ENCODE measurements around the gene ABHD17A.
A peak's percentile ranks its signal among the peaks of the same experiment; 100 is the strongest.

ABHD17A gene

DNA sequence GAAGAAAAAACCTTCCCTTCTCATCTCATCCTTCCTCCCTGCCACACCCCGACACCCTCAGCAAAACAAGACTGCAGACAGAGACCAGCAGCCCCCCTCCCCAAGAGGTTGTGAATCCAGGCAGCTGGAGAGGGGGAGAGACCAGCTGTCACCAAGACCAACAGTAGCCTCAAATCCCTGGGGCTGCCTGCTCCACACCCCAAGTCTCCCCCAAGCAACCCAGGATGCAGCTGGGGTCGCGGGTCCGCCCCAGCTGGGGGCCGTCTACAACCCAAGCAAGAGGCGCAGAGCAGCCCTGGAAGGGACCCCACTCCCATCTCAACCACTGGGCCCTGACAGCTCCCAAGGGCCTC, 29.0 kb downstream of the ABHD17A start:
- H3K9ac ChIP-seq (ENCODE audit: low read depth, low read length): no peak overlapping the region

DNA sequence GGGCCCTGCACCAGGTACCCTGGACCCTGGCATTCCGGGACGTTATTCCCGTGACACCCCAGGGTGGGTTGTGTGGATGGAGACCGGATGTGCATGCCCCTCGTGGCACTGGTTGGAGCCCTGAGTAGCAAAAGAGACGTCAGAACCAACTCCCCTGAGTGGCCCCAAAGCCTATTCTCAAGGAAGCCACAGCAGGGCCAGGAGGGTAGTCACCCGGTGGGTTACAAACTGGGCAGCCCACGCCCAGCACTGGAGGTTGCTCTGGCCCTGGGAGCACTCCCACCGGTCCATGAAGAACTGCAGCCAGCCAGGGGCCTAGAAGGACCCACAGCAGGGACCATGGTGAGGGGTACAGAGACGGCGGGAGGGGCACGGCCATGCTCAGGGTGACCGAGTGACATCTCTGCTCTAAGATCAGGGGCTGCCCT, 29.5 kb downstream of the ABHD17A start:
- peak overlapping the region; percentile 71 for H3K27ac ChIP-seq (ENCODE audit: low read depth, low read length)
- peaks cover 46% of the 10 kb centered on the region for H3K4me1 ChIP-seq (ENCODE audit: control insufficient read depth, insufficient read depth, low read length)
- H3K9me3 ChIP-seq (ENCODE audit: control insufficient read depth, insufficient read depth, low read length): no peaks in the 10 kb centered on the region
- H3K9ac ChIP-seq (ENCODE audit: low read depth, low read length): no peak overlapping the region
- H3K27me3 ChIP-seq (ENCODE audit: control insufficient read depth, insufficient read depth, low read length): peaks cover under 1% of the 10 kb centered on the region; the same call in 1 of the 2 replicates
- 0 out of 2 replicates have a peak overlapping the region, but pooled peaks have one; percentile 3 for H3K4me3 ChIP-seq (ENCODE audit: low read depth, low read length)
- H3K36me3 ChIP-seq (ENCODE audit: control insufficient read depth, insufficient read depth, low read length): no peaks in the 10 kb centered on the region

More for the DNA sequence above, 29.0 kb downstream of the ABHD17A start:
- H3K4me1 ChIP-seq (ENCODE audit: control insufficient read depth, insufficient read depth, low read length): peaks cover 51% of the 10 kb centered on the region
- peaks cover 6% of the 10 kb centered on the region for H3K27me3 ChIP-seq (ENCODE audit: control insufficient read depth, insufficient read depth, low read length)
- no peaks in the 10 kb centered on the region for H3K9me3 ChIP-seq (ENCODE audit: control insufficient read depth, insufficient read depth, low read length)
- peak overlapping the region; percentile 37 for H3K4me3 ChIP-seq (ENCODE audit: low read depth, low read length)
- H3K27ac ChIP-seq (ENCODE audit: low read depth, low read length): no peak overlapping the region
- H3K36me3 ChIP-seq (ENCODE audit: control insufficient read depth, insufficient read depth, low read length): no peaks in the 10 kb centered on the region

DNA sequence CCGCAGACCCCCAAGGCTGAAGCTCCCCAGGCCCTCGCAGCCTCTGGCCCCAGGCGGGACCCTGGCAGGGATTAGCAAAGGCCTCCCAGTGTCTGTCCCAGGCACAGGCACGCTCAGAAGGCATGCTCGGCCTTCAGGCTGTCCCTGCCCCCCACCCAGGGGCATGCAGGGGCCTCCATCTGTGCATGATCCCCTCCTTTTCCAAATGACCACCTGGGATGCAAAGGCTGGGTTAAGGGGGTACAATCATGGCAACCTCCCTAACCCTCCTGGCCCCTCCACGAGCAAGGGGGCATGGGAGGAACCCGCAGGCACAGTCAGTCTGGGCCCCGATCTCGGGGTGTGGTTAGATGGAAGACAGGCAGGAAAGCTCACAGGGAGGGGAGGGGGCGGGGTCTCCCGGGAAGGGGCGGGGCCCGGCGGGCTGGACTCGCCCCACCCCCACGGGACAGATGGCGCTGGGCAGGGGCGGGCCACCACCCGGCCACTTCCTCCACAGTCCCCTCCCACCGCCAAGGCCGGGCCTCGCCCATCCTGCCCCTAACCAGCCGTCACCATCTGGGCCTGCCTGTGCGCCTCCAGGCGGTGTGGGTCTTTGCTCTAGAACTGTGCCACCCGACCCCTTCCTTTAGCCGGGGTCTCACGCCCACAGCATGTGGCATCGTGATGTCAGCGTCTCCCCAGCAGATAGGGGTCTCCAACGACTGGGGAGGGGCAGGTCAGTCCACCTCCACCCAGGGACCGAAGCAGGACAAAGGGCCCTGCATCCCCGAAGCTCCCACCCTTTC, 30.1 kb downstream of the ABHD17A start:
- peak overlapping the region; percentile 12; the same call in 1 of the 2 replicates for H3K4me3 ChIP-seq (ENCODE audit: low read depth, low read length)
- peaks cover 40% of the 10 kb centered on the region for H3K4me1 ChIP-seq (ENCODE audit: control insufficient read depth, insufficient read depth, low read length)
- no peaks in the 10 kb centered on the region for H3K9me3 ChIP-seq (ENCODE audit: control insufficient read depth, insufficient read depth, low read length)
- no peaks in the 10 kb centered on the region for H3K27me3 ChIP-seq (ENCODE audit: control insufficient read depth, insufficient read depth, low read length)
- H3K27ac ChIP-seq (ENCODE audit: low read depth, low read length): peak overlapping the region; percentile 79
- H3K9ac ChIP-seq (ENCODE audit: low read depth, low read length): no peak overlapping the region
- no peaks in the 10 kb centered on the region for H3K36me3 ChIP-seq (ENCODE audit: control insufficient read depth, insufficient read depth, low read length)

DNA sequence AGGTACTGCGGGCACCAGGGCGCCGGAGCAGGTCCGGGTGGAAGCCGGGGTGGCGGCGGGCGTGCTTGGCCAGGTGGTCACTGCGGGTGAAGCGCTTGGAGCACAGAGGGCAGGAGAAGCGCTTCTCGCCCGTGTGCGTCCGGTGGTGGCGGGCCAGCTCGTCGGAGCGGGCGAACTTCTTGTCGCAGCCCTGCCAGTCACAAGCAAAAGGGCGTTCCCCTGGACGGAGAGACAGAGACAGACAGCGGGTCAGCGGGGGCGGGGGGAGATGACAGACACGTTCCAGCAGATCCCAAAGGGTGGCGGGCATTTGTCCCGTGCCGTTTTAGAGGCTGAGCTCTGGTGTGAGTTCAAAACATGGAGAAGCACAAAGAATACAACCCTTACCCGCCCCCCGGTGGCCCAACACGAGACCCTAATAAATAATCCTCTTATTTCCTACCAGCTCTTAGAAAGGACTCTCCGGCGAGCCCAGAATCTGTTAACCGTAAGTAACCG, 30.7 kb downstream of the ABHD17A start:
- Histone ChIP-seq H3K27ac (ENCODE audit: low read depth, low read length) (peak overlapping the region; percentile 79), H3K4me3 (ENCODE audit: low read depth, low read length) (peak overlapping the region; percentile 12; the same call in 1 of the 2 replicates), H3K36me3 (ENCODE audit: control insufficient read depth, insufficient read depth, low read length) (no peaks in the 10 kb centered on the region), H3K9ac (ENCODE audit: low read depth, low read length) (no peak overlapping the region; the same call in 1 of the 2 replicates), H3K9me3 (ENCODE audit: control insufficient read depth, insufficient read depth, low read length) (no peaks in the 10 kb centered on the region), H3K27me3 (ENCODE audit: control insufficient read depth, insufficient read depth, low read length) (no peaks in the 10 kb centered on the region), H3K4me1 (ENCODE audit: control insufficient read depth, insufficient read depth, low read length) (peaks cover 38% of the 10 kb centered on the region)

DNA sequence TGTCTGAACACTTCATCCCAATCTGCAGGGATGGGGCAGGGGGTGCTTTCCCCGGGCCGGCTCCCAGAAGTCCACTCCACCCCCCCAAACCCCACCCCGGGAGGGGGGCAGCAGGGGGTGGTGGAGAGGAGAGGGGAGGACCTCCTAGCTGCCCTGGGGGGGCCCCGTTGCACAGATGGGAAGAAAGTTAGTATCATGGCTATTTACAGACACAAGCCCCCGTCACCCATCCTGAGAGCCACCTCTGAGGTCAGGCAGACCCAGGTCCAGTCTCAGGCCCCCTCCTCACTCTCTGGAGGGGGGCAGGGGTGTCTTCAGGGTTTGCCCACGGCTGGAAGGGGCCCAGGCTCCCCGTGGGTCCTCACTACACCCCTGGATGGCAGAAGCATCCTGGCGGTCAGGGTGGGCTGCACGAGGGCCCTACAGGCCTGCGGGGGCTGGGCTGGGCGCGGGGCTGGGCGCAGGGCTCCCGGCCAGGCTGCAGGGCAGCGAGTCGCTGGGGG, 31.2 kb downstream of the ABHD17A start:
- no peak overlapping the region for H3K4me3 ChIP-seq (ENCODE audit: low read depth, low read length)
- no peak overlapping the region for H3K9ac ChIP-seq (ENCODE audit: low read depth, low read length)
- no peaks in the 10 kb centered on the region for H3K27me3 ChIP-seq (ENCODE audit: control insufficient read depth, insufficient read depth, low read length)
- H3K9me3 ChIP-seq (ENCODE audit: control insufficient read depth, insufficient read depth, low read length): no peaks in the 10 kb centered on the region
- H3K4me1 ChIP-seq (ENCODE audit: control insufficient read depth, insufficient read depth, low read length): peaks cover 36% of the 10 kb centered on the region
- no peaks in the 10 kb centered on the region for H3K36me3 ChIP-seq (ENCODE audit: control insufficient read depth, insufficient read depth, low read length)
- H3K27ac ChIP-seq (ENCODE audit: low read depth, low read length): peak overlapping the region; percentile 79

DNA sequence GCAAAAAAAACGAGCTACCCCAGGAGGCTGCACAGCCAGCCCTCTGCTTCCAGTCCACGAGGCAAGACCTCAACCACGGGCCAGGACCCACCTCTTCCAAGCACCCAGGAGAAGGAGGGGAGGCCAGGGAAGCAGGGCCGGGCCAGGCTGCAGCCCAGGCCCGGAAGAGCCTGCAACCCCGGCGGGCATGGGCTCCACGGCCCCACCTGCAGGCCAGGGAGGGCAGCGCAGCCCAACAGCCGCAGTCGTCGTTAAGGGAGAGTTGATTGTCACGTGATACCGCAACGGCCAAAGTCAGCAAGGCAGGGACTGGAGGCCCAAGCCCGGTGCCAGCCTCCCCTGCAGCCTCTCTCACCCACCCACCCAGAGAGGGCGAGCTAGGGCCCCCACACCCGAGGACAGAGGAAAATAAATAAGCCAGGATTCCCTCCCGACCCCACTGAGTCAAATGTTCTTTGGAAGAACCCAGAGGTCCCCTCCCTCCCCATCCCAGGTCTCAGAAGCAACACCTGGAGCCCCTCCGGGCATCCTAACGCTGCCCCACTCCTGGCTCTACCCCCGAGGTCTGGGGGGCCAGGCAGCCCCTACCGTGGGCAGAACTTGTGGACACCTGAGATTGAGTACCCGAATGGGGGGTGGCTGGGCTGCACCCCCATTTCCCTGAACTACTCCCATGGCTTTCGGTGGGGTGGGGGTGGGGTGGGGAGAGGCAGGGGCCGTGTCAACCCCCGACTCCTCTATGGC, 31.8 kb downstream of the ABHD17A start:
- Histone ChIP-seq H3K27ac (ENCODE audit: low read depth, low read length) (no peak overlapping the region), H3K36me3 (ENCODE audit: control insufficient read depth, insufficient read depth, low read length) (no peaks in the 10 kb centered on the region), H3K4me1 (ENCODE audit: control insufficient read depth, insufficient read depth, low read length) (peaks cover 32% of the 10 kb centered on the region), H3K9ac (ENCODE audit: low read depth, low read length) (no peak overlapping the region), H3K9me3 (ENCODE audit: control insufficient read depth, insufficient read depth, low read length) (no peaks in the 10 kb centered on the region), H3K4me3 (ENCODE audit: low read depth, low read length) (no peak overlapping the region), H3K27me3 (ENCODE audit: control insufficient read depth, insufficient read depth, low read length) (no peaks in the 10 kb centered on the region)

- Histone ChIP-seq H3K27ac (ENCODE audit: low read depth, low read length) (no peak overlapping the region), H3K36me3 (ENCODE audit: control insufficient read depth, insufficient read depth, low read length) (no peaks in the 10 kb centered on the region), H3K4me3 (ENCODE audit: low read depth, low read length) (no peak overlapping the region), H3K9me3 (ENCODE audit: control insufficient read depth, insufficient read depth, low read length) (no peaks in the 10 kb centered on the region), H3K27me3 (ENCODE audit: control insufficient read depth, insufficient read depth, low read length) (no peaks in the 10 kb centered on the region), H3K4me1 (ENCODE audit: control insufficient read depth, insufficient read depth, low read length) (peaks cover 24% of the 10 kb centered on the region), H3K9ac (ENCODE audit: low read depth, low read length) (no peak overlapping the region)
Observed at GRCh38 chr19:1852581-1853128, 32.6 kb downstream of the ABHD17A start.

GRCh38 chr19:1851654-1852580, 33.4 kb downstream of the ABHD17A start:
- Histone ChIP-seq H3K27me3 (ENCODE audit: control insufficient read depth, insufficient read depth, low read length) (no peaks in the 10 kb centered on the region), H3K9me3 (ENCODE audit: control insufficient read depth, insufficient read depth, low read length) (no peaks in the 10 kb centered on the region), H3K9ac (ENCODE audit: low read depth, low read length) (no peak overlapping the region), H3K4me1 (ENCODE audit: control insufficient read depth, insufficient read depth, low read length) (peaks cover 25% of the 10 kb centered on the region), H3K4me3 (ENCODE audit: low read depth, low read length) (no peak overlapping the region), H3K36me3 (ENCODE audit: control insufficient read depth, insufficient read depth, low read length) (no peaks in the 10 kb centered on the region), H3K27ac (ENCODE audit: low read depth, low read length) (no peak overlapping the region)

GRCh38 chr19:1850809-1851653, 34.3 kb downstream of the ABHD17A start:
- Histone ChIP-seq H3K9ac (ENCODE audit: low read depth, low read length) (no peak overlapping the region), H3K4me3 (ENCODE audit: low read depth, low read length) (no peak overlapping the region)

More at GRCh38 chr19:1850809-1851653, 34.3 kb downstream of the ABHD17A start:
- H3K27me3 ChIP-seq (ENCODE audit: control insufficient read depth, insufficient read depth, low read length): no peaks in the 10 kb centered on the region
- no peaks in the 10 kb centered on the region for H3K36me3 ChIP-seq (ENCODE audit: control insufficient read depth, insufficient read depth, low read length)
- peaks cover 22% of the 10 kb centered on the region for H3K4me1 ChIP-seq (ENCODE audit: control insufficient read depth, insufficient read depth, low read length)
- no peak overlapping the region for H3K27ac ChIP-seq (ENCODE audit: low read depth, low read length)
- H3K9me3 ChIP-seq (ENCODE audit: control insufficient read depth, insufficient read depth, low read length): no peaks in the 10 kb centered on the region
